NCI-H1436 treated with DMSO at 0.1 percent for 48 hours (cell line): ENCODE measurements around the gene TLCD5.

Source experiments
- DNase-seq: peaks from one replicate; lab custom pipeline; 2025; lab: John Stamatoyannopoulos, UW

TLCD5 gene

DNA sequence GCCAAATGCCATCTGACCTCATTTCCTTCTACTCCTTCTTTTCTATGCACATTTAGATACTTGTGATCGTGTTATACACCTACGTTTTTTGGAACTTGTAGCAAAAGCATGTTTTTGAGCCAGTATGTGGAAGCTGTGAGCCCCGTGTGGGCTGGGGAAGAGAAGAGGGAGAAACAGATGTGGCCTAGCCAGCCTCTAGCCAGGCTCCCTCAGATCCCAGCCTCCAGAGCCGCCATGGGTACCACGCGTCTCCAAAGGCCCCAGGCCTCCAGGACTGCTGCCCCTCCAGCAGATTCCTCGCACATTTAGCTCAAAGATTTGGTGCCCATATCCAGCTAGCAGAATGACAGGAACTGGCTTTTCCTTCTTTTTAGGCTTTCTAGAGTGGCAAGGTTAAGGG, 17.0 kb upstream of the TLCD5 start:
- no peak for DNase-seq

- DNase-seq = no peak
Measured at GRCh38 chr11:120310870-120311269, 14.2 kb upstream of the TLCD5 start.

DNA sequence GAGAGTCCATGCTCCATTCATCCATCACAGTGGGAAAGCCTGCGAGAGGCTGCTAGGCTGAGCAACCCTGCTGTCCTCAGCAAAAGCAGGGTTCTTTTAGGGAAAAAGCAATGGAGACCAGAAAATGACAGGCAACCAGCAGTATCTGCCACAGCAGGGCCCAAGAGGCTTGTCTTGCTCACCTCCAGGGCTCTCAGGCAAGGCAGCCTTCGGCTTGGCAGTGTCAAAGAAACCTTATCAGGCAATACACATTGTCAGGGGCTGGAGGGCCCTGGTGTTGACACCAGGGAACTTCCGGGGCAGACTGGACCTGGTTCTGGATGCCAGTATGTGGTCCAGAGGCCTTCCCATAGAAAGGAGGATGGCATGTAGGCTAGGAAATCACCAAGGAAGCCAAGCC, 10.2 kb upstream of the TLCD5 start:
- no peak for DNase-seq

- no peak for DNase-seq
Measured at GRCh38 chr11:120316880-120317688, 8.0 kb upstream of the TLCD5 start.

DNA sequence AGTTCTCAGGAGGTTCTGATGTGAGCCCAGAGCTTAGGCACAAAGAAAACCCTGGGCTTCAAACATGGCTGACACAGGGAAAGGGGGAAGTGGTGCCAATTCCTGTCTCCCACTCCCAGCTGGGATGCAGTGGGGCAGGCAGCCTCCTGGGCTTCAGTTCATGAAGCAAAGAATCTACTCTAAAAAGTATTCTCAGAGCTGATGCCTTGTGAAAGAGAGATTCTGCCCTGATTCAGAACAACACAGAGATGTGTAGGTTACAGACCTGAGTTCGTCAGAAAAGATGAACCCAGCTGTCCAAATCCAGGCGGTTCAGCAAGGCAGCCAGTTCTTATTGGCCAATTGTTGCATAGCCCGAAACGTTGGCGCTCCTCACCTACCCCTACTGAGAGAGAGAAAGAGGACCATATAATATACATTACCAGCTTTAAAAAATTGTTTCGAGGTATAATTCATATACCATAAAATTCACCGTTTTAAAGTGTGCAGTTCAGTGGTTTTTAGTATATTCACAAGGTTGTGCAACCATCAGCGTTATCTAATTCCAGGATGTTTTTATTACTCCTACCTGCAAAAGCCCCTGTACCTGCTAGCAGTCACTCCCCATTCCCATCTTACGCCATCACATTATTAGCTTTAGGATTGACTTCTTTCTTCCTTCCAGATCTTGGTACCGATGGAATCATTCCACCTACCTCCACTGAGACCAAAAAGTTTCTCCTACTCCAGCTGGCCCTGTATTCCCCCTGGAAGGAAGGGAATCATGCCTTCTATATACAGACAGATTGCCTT, 7.2 kb upstream of the TLCD5 start:
- DNase-seq = no peak

- DNase-seq = no peak
Measured at GRCh38 chr11:120318906-120319305, 6.2 kb upstream of the TLCD5 start.

- DNase-seq = no peak
Measured at GRCh38 chr11:120326228-120326627, 1.1 kb downstream of the TLCD5 start.

DNA sequence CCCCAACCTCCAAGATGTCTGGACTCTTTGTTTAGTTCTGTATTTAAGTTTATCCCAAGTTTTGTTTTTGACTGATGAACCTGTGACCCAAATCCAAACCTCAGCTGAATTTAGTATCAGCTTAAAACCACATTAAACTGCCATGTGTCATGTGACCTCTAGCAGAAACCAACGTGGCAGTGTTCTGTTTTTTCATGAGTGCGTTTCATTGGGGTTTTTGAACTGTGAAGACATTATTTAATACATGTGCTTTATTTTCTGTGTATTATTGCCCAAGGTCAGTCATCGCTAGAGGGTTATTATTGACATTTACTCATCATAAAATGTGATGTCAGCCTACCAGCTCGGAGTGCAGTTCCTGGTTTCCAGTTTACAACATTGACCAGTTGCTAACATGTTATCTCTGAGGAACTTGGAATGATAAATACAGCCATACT, 1.8 kb downstream of the TLCD5 start:
- DNase-seq = no peak

- no peak for DNase-seq
Measured at GRCh38 chr11:120327311-120327710, 2.2 kb downstream of the TLCD5 start.

- DNase-seq = no peak
Measured at GRCh38 chr11:120329556-120329955, 4.5 kb downstream of the TLCD5 start.

DNA sequence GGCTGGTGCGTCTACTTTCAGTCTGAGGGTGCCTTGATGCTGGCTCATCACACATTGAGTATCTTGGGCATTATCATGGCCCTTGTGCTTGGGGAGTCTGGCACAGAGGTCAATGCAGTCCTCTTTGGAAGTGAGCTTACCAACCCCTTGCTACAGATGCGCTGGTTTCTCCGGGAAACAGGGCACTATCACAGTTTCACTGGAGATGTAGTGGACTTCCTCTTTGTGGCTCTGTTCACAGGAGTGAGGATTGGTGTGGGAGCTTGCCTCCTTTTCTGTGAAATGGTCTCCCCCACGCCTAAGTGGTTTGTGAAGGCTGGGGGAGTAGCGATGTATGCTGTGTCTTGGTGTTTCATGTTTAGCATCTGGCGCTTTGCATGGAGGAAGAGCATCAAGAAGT, 4.9 kb downstream of the TLCD5 start:
- no peak for DNase-seq

GRCh38 chr11:120331301-120331996, 6.3 kb downstream of the TLCD5 start:
- no peak for DNase-seq

DNA sequence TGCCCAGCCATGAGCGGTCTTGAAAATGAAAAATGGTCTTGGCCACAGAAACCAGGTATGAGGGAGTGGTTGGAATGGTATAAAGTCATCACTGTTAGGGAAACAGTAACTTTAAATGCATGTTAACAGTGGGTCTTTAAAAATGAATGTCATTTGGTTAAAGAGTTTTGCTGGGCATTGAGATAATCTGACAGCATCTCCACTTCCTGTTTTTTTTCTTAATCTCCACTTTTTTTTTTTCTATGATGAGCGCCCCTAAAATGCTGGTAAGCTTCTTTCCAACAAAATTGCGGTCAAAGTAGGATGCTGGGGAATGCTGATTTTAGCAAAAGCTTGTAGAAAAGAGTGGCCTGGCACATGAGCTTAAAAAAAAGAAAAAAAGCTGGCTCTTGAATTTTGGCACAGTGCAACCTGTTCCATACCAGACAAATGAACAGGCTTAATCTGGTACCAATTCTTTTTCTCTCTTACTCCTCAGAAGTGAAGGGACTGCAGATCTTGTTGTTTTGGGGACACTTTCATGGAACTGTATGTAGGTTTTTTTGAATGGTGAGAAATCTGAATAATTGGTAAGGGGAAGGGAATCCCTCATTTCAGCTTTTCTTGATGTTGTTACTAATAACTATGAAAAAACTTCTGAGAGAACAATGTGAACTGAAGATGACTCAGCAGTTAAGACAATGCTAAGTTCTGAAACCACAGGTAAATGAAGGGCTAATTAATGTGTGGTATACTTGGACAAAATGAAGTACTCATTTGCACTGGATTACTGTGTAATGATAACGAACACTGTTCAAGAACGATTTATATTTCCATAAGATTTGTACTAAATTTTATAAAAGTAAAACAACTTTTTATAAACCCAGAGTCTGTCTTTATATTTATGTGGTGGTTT, 8.0 kb downstream of the TLCD5 start:
- DNase-seq = no peak

DNA sequence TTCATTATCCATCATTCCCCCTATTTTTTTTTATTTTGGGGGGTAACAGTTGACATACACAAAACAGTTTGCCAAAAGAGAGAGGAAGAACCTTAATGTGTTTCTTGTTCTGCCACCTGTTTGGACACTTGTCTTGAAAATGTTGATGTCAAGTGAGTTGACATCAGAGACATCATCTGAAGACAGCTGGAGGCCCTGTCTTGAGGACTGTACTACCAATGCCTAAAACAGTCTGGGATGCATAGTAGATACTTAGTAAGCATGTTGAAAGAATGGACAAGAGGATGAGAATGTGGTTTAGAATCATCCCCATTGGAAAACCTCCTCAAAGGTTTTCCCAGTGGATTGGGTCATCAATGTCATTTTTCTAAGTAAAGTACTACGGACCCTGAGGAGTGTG, 8.7 kb downstream of the TLCD5 start:
- no peak for DNase-seq

GRCh38 chr11:120334332-120334731, 9.2 kb downstream of the TLCD5 start:
- DNase-seq = no peak

DNA sequence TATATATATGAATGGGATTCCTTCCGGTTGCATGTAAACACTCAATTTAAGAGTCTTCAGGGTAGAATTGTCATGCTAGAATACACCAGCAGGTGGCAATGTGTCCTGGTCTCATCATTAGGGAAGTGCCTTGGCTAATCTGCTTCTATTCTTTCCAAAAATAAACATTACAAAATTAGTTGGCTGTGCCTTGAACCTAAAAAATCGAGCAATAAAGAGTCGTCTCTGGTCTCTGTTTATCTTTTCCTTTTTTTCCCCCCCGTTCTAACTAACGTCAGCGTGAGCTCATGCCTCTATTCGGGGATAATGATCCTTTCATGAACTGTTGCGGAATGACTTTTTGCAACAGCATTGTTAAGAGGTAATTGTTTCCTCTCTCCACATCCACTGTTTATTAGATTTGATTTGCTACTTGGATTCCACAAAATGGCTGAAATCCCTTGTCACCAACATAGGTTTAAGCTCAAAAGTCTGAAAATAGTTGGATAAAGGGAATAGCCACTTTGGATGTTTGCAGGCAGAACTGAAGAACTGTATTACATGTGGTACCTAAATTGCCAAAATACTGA, 9.9 kb downstream of the TLCD5 start:
- DNase-seq = peak; percentile 45

DNA sequence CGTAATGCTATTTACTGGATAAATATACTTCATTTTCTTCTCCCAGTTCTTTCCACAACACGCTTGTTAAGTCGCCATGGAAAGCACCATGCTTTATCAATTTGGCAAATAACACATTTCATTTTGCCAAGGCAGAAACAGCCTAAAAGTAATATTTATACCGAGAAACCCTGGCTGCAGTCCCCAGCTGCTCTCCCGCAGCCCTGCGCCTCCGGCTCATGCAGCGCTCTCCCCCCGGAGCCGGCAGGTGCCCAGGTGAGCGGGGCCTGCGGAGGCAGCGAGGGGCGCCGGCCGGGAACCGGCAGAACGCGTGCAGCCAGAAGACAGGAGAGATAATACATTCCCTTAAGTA, 10.4 kb downstream of the TLCD5 start:
- DNase-seq = no peak

DNA sequence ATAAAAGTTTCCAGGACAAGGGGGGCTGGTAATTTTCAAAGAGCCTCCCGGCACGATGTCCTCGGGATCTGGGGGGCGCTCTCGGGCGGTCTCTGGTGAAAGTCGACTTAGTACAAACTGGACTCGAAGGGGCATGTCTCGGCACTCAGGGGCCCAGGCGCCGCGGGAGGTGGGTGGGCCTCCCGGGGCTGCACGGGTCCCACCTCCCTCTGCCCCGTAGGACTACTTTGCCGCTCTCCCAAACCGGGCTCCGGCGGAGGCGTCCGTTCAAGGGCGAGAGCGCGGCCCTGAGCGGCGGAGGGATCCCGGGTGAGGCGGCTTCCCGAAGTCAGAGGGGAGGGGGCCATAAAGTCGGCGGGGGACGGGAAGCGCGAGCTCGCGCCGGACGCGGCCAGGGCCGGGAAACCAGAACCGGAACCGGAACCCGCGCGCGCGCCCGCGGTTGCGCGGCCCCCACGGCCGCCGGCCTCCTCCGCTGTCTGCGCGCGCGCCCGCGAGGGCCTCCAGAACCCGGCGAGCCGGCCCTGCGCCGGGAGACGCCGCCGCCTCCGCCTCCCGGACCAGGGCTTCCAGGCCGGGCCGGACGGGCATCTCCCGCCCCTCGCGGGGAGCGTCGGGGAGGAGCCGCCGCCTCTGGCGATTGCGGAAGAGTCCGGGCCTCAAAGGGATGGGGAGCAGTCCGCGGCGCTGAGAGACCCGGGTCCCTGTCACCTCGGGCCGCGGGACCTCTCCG, 11.0 kb downstream of the TLCD5 start, which contains the start of gene ARHGEF12:
ARHGEF12 (plus strand) TSS at position 506 of the 733 bp plus-strand sequence. CDS start 831 bp downstream, outside the sequence.
- DNase-seq = peak; percentile 34

DNA sequence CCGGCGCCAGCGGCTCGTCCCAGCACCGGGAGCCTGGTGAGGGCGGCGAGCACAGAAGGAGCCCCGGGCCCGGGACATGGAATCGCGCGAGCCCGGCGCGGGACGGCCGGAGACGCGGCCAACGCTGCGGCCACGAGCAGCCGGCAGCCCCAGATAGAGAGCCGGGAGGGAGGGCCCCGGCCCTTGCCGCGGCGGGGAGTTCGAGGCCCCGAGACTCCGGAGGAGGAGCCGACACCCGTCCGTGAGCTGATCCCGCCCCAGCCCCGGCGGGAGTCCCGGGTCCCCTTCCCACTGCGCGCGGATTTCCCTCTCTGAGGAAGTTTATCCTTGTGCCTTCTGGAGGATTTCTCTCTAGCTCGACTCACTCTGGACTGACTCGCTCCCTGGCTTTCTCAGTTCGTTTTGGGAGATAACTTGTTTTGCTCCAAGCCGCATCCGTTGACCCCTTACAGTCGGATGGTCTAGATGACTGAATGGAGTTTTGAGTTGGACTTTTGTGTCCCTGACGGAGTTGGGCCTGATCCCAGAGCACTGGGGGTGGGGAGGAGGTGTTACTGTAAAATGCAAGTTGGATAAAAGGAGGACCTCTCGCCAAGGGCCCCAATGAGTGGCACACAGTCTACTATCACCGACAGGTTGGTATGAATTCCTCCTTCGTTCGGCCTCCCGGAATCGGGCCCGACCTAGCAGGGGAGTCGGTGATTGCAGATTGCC, 11.7 kb downstream of the TLCD5 start:
- DNase-seq = no peak
